GM18873 (cell line): Measurements from ENCODE around the gene IGSF22.

Experiments
- ATAC-seq: cut with Tn5 transposase; IDR thresholded peaks from one replicate; pipeline ENCODE4 v1.9.1; 2021; ENCODE audit warnings: mild to moderate bottlenecking, moderate library complexity, moderate number of reproducible peaks; ENCODE audit not compliant: unreplicated experiment, low FRiP score

IGSF22 gene

GRCh38 chr11:18715476-18715875 is 10.5 kb downstream of the IGSF22 start:
- no peak for ATAC-seq

- no peak for ATAC-seq
Measured at GRCh38 chr11:18714443-18714780, 11.6 kb downstream of the IGSF22 start.

GRCh38 chr11:18713646-18714442 is 12.1 kb downstream of the IGSF22 start:
- ATAC-seq = no peak

- ATAC-seq = no peak
Measured at GRCh38 chr11:18710545-18710944, 15.4 kb downstream of the IGSF22 start.

- no peak for ATAC-seq
Measured at GRCh38 chr11:18709414-18709813, 16.6 kb downstream of the IGSF22 start.

GRCh38 chr11:18707811-18708340 is 18.1 kb downstream of the IGSF22 start:
- ATAC-seq = no peak

GRCh38 chr11:18706330-18707243 is 19.4 kb downstream of the IGSF22 start:
- no peak for ATAC-seq

- no peak for ATAC-seq
Measured at GRCh38 chr11:18705651-18706281, 20.2 kb downstream of the IGSF22 start.

GRCh38 chr11:18704698-18705097 is 21.3 kb downstream of the IGSF22 start:
- ATAC-seq = no peak

GRCh38 chr11:18704045-18704645 is 21.8 kb downstream of the IGSF22 start:
- ATAC-seq = no peak

- ATAC-seq = no peak
Measured at GRCh38 chr11:18703001-18703763, 22.8 kb downstream of the IGSF22 start.

GRCh38 chr11:18701614-18702216 is 24.3 kb downstream of the IGSF22 start:
- ATAC-seq = no peak

GRCh38 chr11:18700872-18701271 is 25.1 kb downstream of the IGSF22 start:
- no peak for ATAC-seq

- ATAC-seq = no peak
Measured at GRCh38 chr11:18700375-18700774, 25.6 kb downstream of the IGSF22 start.

- ATAC-seq = no peak
Measured at GRCh38 chr11:18699848-18700261, 26.1 kb downstream of the IGSF22 start.

- ATAC-seq = no peak
Measured at GRCh38 chr11:18699269-18699596, 26.8 kb downstream of the IGSF22 start.

- peak; percentile 73 for ATAC-seq
Measured at GRCh38 chr11:18698341-18699268, 27.4 kb downstream of the IGSF22 start, which contains the start of gene TMEM86A. TMEM86A (plus strand) TSS chr11:18698779; CDS start chr11:18698887, 108 bp downstream.

GRCh38 chr11:18697576-18697975 is 28.4 kb downstream of the IGSF22 start:
- no peak for ATAC-seq
